Right atrium auricular region (tissue), 2 donors: ENCODE data around the gene PPP2R5B. TPM values are rescaled to one million over a fixed set of nuclear protein-coding genes. Genes with fewer than 3 reads are reported as not detected.
A peak's percentile ranks its signal among the peaks of the same experiment; 100 is the strongest.

Experiments used
- DNase-seq: peaks from one replicate; pipeline ENCODE4 v3.0.0-alpha.2; 2019; ENCODE audit warnings: low spot score
- H3K27ac ChIP-seq, 2 donors: fragments of 200-600 bp; sonication (generic); 1 replicate in 1 of 2; 2 replicates in 1 of 2; pipeline ENCODE4 v1.5.1; 2016 to 2019
- H3K27me3 ChIP-seq, 2 donors: fragments of 200-600 bp; sonication (generic); one replicate each; pipeline versions ENCODE4 v1.5.1 to v1.6.0; 2017 to 2019
- H3K36me3 ChIP-seq: fragments of 200-600 bp; sonication (generic); one replicate; pipeline ENCODE4 v1.5.1; 2016
- H3K4me1 ChIP-seq, 2 donors: fragments of 200-600 bp; sonication (generic); one replicate each; pipeline versions ENCODE4 v1.5.1 to v1.6.0; 2017 to 2019
- H3K4me3 ChIP-seq, 2 donors: fragments of 200-600 bp; sonication (generic); 1 replicate in 1 of 2; 2 replicates in 1 of 2; pipeline ENCODE4 v1.5.1; 2017 to 2019; ENCODE audit warnings: mild to moderate bottlenecking in 1 of 2, moderate library complexity in 1 of 2
- H3K9me3 ChIP-seq, 2 donors: fragments of 200-600 bp; sonication (generic); one replicate each; pipeline ENCODE4 v1.5.1; 2019
- CTCF ChIP-seq, 2 donors: fragments of 200-600 bp; sonication (generic); IDR thresholded peaks; one replicate each; pipeline ENCODE4 v1.5.1; 2019; ENCODE audit warnings: antibody characterized with exemption in 2 of 2
- total RNA-seq, 2 donors: library from RNA; depleted of rRNA; stranded (reverse); fragments of >200 nt; gene quantifications; one replicate each; pipeline ENCODE4 v1.1.0, GENCODE V29; 2016

The PPP2R5B gene
- total RNA-seq, 2 donors from 2014 or later: 21.5 to 23.0 TPM

GRCh38 chr11:64894070-64894811 is 30.2 kb upstream of the PPP2R5B start:
- peak; percentile 78 for DNase-seq
- H3K27ac ChIP-seq: no peak overlapping the region
- no peak overlapping the region for H3K4me3 ChIP-seq
- H3K27me3 ChIP-seq: no peaks in the 10 kb centered on the region
- peak; percentile 83 to 93 for TF ChIP-seq CTCF (IDR thresholded peaks at IDR 0.05)
- H3K36me3 ChIP-seq: peaks cover 25% of the 10 kb centered on the region
- no peaks in the 10 kb centered on the region for H3K9me3 ChIP-seq
- peaks cover 0 to 25% of the 10 kb centered on the region in 2 donors for H3K4me1 ChIP-seq

- Histone ChIP-seq H3K36me3 (peaks cover 26% of the 10 kb centered on the region), H3K4me1 (peaks cover 0 to 24% of the 10 kb centered on the region in 2 donors), H3K27ac (no peak overlapping the region), H3K4me3 (no peak overlapping the region), H3K27me3 (no peaks in the 10 kb centered on the region), H3K9me3 (no peaks in the 10 kb centered on the region)
- TF ChIP-seq CTCF (IDR thresholded peaks at IDR 0.05): no peak
- no peak for DNase-seq
Measured at GRCh38 chr11:64894812-64895452, 29.6 kb upstream of the PPP2R5B start.

- Histone ChIP-seq H3K36me3 (peaks cover 38% of the 10 kb centered on the region), H3K27me3 (no peaks in the 10 kb centered on the region), H3K4me3 (no peak overlapping the region), H3K9me3 (no peaks in the 10 kb centered on the region), H3K27ac (no peak overlapping the region), H3K4me1 (peaks cover 0 to 24% of the 10 kb centered on the region in 2 donors)
- TF ChIP-seq CTCF (IDR thresholded peaks at IDR 0.05): no peak
- DNase-seq: no peak
Measured at GRCh38 chr11:64896448-64897022, 28.0 kb upstream of the PPP2R5B start.

GRCh38 chr11:64897381-64898075 is 27.0 kb upstream of the PPP2R5B start:
- no peak for DNase-seq
- no peaks in the 10 kb centered on the region for H3K9me3 ChIP-seq
- H3K27ac ChIP-seq: no peak overlapping the region
- TF ChIP-seq CTCF (IDR thresholded peaks at IDR 0.05): no peak
- peaks cover 0 to 21% of the 10 kb centered on the region in 2 donors for H3K4me1 ChIP-seq
- H3K27me3 ChIP-seq: no peaks in the 10 kb centered on the region
- H3K4me3 ChIP-seq: no peak overlapping the region
- peaks cover 48% of the 10 kb centered on the region for H3K36me3 ChIP-seq

GRCh38 chr11:64898076-64898445 is 26.4 kb upstream of the PPP2R5B start:
- no peak overlapping the region for H3K4me3 ChIP-seq
- no peaks in the 10 kb centered on the region for H3K27me3 ChIP-seq
- peaks cover 53% of the 10 kb centered on the region for H3K36me3 ChIP-seq
- TF ChIP-seq CTCF (IDR thresholded peaks at IDR 0.05): no peak
- peaks cover 0 to 16% of the 10 kb centered on the region in 2 donors for H3K4me1 ChIP-seq
- DNase-seq: no peak
- H3K9me3 ChIP-seq: no peaks in the 10 kb centered on the region
- no peak overlapping the region for H3K27ac ChIP-seq
